Measurements from ENCODE around the gene REL.
"Not testable (repeated sequence)": the region's sequence is repeated elsewhere in the genome, so short reads cannot be mapped to it uniquely, and the experiment has no call there.

Gene REL

GRCh38 chr2:60906395-60906794, 25.0 kb downstream of the REL start:
- Mint-ChIP-seq H3K4me3 (no peak overlapping the region), H3K9me3 (no peaks in the 10 kb centered on the region), H3K27ac (peak overlapping the region; percentile 43), H3K36me3 (peaks cover 25% of the 10 kb centered on the region), H3K27me3 (no peaks in the 10 kb centered on the region), H3K4me1 (peaks cover 11% of the 10 kb centered on the region)
- DNase-seq (ENCODE audit: low spot score in 2 of 2) (no peak), ATAC-seq (ENCODE audit: low read depth) (peak; percentile 20)

- no peak overlapping the region for H3K27ac Mint-ChIP-seq
- peaks cover 25% of the 10 kb centered on the region for H3K36me3 Mint-ChIP-seq
- no peaks in the 10 kb centered on the region for H3K9me3 Mint-ChIP-seq
- H3K27me3 Mint-ChIP-seq = no peaks in the 10 kb centered on the region
- ATAC-seq (ENCODE audit: low read depth) (no peak), DNase-seq (ENCODE audit: low spot score in 2 of 2) (no peak)
- H3K4me3 Mint-ChIP-seq = no peak overlapping the region
- H3K4me1 Mint-ChIP-seq = peaks cover 11% of the 10 kb centered on the region
Measured at GRCh38 chr2:60907329-60907728, 26.0 kb downstream of the REL start.

DNA sequence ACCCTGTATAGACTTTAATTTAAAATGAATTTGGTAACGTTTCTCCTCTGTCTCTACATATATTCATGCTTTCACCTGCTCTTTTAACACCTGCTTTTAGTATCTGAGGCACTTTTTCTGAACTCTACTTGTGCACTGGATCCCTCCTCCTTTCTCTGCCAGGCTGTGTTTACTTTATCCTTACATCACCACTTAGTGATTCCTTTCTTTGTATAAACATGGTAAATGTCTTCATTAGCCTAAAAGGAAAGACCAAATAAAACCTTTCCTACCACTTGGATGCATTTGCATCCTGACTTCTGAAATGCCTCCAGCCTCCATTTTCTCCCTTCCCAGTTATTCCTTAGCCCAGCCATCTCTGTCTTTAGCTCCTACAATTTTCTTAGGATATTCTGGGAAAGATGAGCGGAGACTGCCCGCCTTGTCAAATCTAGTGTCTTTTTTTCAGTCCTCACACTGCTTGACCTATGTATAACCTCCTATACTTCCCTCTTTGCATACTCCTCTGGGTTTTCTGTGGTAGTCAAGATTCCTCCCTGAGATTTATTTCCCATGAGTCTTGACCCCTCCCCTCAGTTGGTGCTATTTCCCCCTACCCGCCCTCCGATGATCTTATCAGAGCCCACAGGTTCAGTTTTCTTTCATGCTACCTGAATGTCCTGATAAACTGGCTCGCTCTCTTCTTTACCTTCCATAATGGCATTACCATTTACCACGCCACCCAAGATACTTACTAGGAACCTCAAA, 44.8 kb downstream of the REL start:
- H3K4me3 Mint-ChIP-seq = no peak overlapping the region
- peaks cover 24% of the 10 kb centered on the region for H3K4me1 Mint-ChIP-seq
- no peaks in the 10 kb centered on the region for H3K9me3 Mint-ChIP-seq
- DNase-seq (ENCODE audit: low spot score in 2 of 2) (no peak), ATAC-seq (ENCODE audit: low read depth) (no peak)
- peak overlapping the region; percentile 56 for H3K27ac Mint-ChIP-seq
- H3K27me3 Mint-ChIP-seq = no peaks in the 10 kb centered on the region
- peaks cover 38% of the 10 kb centered on the region for H3K36me3 Mint-ChIP-seq

DNA sequence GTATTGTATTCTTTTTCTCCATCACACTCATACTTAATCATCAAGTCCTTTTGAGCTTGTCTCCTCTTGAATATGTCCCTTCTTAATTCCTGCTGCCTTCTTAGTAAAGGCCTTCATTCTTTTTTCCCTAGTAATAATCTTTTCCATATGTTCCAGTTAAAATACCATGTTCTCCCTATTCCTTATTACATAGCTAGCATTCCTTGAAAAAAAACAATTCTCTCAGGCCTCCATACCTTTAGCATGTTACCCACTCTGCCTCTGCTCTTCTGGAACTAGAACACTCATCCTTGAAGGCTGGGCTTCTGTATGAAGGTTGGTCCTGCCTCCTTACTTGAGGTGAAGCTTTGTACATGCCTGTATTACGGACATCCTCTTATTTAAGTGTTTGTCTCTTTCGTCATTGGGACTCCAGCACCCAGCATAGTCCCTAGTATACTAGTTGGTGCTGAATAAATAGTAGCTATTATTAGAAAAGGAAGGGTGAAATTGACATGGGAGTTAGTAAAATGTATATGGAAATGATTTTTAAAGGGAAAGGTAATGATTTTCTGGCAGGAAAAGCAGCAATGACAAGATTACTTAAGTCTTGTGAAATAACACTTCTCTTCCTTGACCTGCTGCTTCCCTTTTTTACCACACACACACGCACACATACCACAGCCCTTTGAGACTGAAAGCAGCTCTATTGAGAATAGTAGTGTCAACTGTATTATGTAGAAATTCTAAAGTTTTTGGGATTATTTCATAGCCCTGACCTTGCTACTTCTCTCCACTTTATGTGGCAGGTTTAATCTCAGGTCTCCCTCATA, 45.6 kb downstream of the REL start:
- peak; percentile 87 for ATAC-seq (ENCODE audit: low read depth)
- H3K4me3 Mint-ChIP-seq = no peak overlapping the region

DNA sequence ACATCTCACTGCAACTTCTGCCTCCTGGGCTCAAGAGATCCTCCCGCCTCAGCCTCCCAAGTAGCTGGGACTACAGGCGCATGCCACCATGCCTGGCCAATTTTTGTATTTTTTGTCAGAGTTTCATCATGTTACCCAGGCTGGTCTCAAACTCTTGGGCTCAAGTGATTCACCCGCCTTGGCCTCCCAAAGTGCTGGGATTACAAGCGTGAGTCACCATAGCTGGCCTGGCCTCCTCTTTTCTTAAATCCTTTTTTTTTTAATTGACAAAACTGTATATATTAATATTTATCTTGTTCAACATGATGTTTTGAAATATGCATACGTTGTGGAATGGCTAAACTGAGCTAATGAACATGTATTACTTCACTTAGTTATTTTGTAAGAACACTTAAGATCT, 50.7 kb downstream of the REL start:
- not testable (repeated sequence) for ATAC-seq (ENCODE audit: low read depth); H3K4me3 Mint-ChIP-seq; H3K9me3 Mint-ChIP-seq; DNase-seq (ENCODE audit: low spot score in 2 of 2); H3K27me3 Mint-ChIP-seq
- Mint-ChIP-seq H3K27ac (peak overlapping the region; percentile 62), H3K4me1 (peaks cover 32% of the 10 kb centered on the region), H3K36me3 (peaks cover 41% of the 10 kb centered on the region)

More for the DNA sequence above, 45.6 kb downstream of the REL start:
- no peak for DNase-seq (ENCODE audit: low spot score in 2 of 2)
- Mint-ChIP-seq H3K27ac (peak overlapping the region; percentile 56), H3K4me1 (peaks cover 24% of the 10 kb centered on the region), H3K9me3 (peaks cover 2% of the 10 kb centered on the region), H3K27me3 (no peaks in the 10 kb centered on the region), H3K36me3 (peaks cover 39% of the 10 kb centered on the region)

DNA sequence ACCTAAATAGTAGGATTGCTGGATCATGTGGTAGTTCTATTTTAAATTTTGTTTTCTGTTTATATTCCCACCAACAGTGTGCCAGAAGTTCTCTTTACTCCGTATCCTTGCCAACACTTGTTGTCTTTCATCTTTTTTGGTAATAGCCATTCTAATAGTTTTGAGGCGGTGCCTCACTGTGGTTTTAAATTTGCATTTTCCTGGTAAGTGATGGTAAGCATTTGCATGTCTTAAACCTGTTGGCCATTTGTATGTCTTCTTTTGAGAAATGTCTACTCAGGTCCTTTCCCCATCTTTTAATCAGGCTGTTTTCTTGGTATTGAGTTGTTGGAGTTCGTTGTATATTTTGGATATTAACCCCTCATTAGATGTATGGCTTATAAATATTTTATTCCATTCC, 51.6 kb downstream of the REL start:
- Mint-ChIP-seq H3K9me3 (peaks cover 7% of the 10 kb centered on the region), H3K4me1 (peaks cover 35% of the 10 kb centered on the region), H3K27me3 (no peaks in the 10 kb centered on the region), H3K4me3 (no peak overlapping the region), H3K27ac (peak overlapping the region; percentile 42), H3K36me3 (peaks cover 39% of the 10 kb centered on the region)
- ATAC-seq (ENCODE audit: low read depth) (peak; percentile 62), DNase-seq (ENCODE audit: low spot score in 2 of 2) (no peak)

- Mint-ChIP-seq H3K27ac (peak overlapping the region; percentile 70), H3K36me3 (peaks cover 48% of the 10 kb centered on the region), H3K9me3 (peaks cover 7% of the 10 kb centered on the region), H3K4me1 (peaks cover 36% of the 10 kb centered on the region), H3K4me3 (no peak overlapping the region), H3K27me3 (no peaks in the 10 kb centered on the region)
- ATAC-seq (ENCODE audit: low read depth) = no peak
- DNase-seq (ENCODE audit: low spot score in 2 of 2) = no peak
Measured at GRCh38 chr2:60934165-60934722, 52.9 kb downstream of the REL start.

DNA sequence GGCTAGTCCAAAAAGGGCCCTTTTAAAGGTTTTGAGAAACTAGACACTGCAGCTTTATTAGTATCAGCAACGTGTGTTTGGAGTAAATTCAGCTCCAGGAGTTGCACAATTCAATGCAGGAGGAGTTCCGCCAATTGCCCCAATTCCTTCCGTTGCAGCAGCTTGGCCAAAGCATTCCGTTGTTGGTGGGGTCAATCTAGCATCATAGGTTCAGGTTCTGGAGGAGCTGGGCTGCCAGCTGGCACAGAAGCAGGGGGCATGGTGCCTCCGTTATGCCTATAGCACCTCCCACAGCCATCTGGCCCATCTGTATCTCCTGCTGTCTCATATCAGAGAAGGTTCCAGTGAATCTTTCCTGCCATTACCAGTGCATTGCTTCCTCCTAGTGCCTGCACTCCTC, 55.4 kb downstream of the REL start:
- Mint-ChIP-seq H3K4me1 (peaks cover 36% of the 10 kb centered on the region), H3K9me3 (peaks cover 6% of the 10 kb centered on the region), H3K36me3 (peaks cover 49% of the 10 kb centered on the region), H3K27ac (peak overlapping the region; percentile 45), H3K27me3 (no peaks in the 10 kb centered on the region), H3K4me3 (no peak overlapping the region)
- ATAC-seq (ENCODE audit: low read depth) (no peak), DNase-seq (ENCODE audit: low spot score in 2 of 2) (no peak)

- peaks cover 36% of the 10 kb centered on the region for H3K36me3 Mint-ChIP-seq
- peak overlapping the region; percentile 45 for H3K27ac Mint-ChIP-seq
- H3K9me3 Mint-ChIP-seq = no peaks in the 10 kb centered on the region
- H3K4me1 Mint-ChIP-seq = peaks cover 28% of the 10 kb centered on the region
- no peaks in the 10 kb centered on the region for H3K27me3 Mint-ChIP-seq
- H3K4me3 Mint-ChIP-seq = no peak overlapping the region
- DNase-seq (ENCODE audit: low spot score in 2 of 2) (no peak), ATAC-seq (ENCODE audit: low read depth) (no peak)
Measured at GRCh38 chr2:60938301-60938700, 56.9 kb downstream of the REL start.

GRCh38 chr2:60939622-60940021, 58.2 kb downstream of the REL start:
- H3K27me3 Mint-ChIP-seq = no peaks in the 10 kb centered on the region
- peaks cover 32% of the 10 kb centered on the region for H3K36me3 Mint-ChIP-seq
- no peak overlapping the region for H3K4me3 Mint-ChIP-seq
- H3K27ac Mint-ChIP-seq = peak overlapping the region; percentile 33
- no peaks in the 10 kb centered on the region for H3K9me3 Mint-ChIP-seq
- ATAC-seq (ENCODE audit: low read depth) (no peak), DNase-seq (ENCODE audit: low spot score in 2 of 2) (no peak)
- peaks cover 18% of the 10 kb centered on the region for H3K4me1 Mint-ChIP-seq

DNA sequence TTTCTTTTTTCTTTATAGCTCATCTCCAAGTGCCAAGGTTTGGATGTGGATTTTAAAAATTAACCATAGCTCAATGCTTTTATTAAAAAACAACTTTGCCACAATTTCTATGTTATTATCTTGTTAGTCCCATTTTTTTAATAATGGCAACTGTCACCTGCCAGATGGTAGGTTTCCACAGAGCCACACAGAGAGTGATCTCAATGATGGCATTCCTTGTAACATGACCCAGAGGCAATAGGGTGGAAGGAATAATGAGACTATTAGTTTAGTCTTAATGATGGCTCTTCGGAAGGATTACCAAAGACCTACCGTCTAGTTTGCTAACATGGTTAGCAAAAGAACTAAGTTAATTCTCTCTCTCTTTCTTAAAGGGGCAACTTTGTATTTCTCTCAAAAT, 64.0 kb downstream of the REL start:
- Mint-ChIP-seq H3K4me3 (no peak overlapping the region), H3K4me1 (no peaks in the 10 kb centered on the region), H3K36me3 (peaks cover 7% of the 10 kb centered on the region), H3K27me3 (no peaks in the 10 kb centered on the region), H3K27ac (no peak overlapping the region), H3K9me3 (no peaks in the 10 kb centered on the region)
- ATAC-seq (ENCODE audit: low read depth) (no peak), DNase-seq (ENCODE audit: low spot score in 2 of 2) (no peak)

- H3K36me3 Mint-ChIP-seq = peaks cover 9% of the 10 kb centered on the region
- no peaks in the 10 kb centered on the region for H3K9me3 Mint-ChIP-seq
- H3K4me3 Mint-ChIP-seq = no peak overlapping the region
- H3K27ac Mint-ChIP-seq = no peak overlapping the region
- DNase-seq (ENCODE audit: low spot score in 2 of 2) = no peak
- no peaks in the 10 kb centered on the region for H3K27me3 Mint-ChIP-seq
- H3K4me1 Mint-ChIP-seq = no peaks in the 10 kb centered on the region
- no peak for ATAC-seq (ENCODE audit: low read depth)
Measured at GRCh38 chr2:60947056-60947455, 65.7 kb downstream of the REL start.

DNA sequence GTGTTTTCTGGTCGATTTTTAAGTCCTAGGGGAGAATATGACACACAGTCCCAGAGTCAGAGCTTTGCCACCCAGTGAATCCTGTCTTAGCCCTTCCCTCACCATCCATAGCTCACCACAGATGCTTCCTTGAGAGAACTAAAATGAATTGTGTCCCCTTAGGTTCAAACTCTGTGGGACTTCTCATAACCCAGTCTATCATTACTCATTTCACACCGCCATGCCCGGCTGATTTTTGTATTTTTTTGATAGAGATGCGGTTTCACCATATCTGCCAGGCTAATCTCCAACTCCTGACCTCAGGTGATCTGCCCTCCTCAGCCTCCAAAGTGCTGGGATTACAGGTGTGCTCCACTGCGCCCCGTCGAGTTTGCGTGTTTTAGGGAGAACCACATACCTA, 66.8 kb downstream of the REL start:
- peaks cover 10% of the 10 kb centered on the region for H3K36me3 Mint-ChIP-seq
- H3K27me3 Mint-ChIP-seq = no peaks in the 10 kb centered on the region
- ATAC-seq (ENCODE audit: low read depth) (peak; percentile 22), DNase-seq (ENCODE audit: low spot score in 2 of 2) (no peak)
- H3K4me3 Mint-ChIP-seq = no peak overlapping the region
- H3K9me3 Mint-ChIP-seq = no peaks in the 10 kb centered on the region
- H3K27ac Mint-ChIP-seq = no peak overlapping the region
- H3K4me1 Mint-ChIP-seq = no peaks in the 10 kb centered on the region

DNA sequence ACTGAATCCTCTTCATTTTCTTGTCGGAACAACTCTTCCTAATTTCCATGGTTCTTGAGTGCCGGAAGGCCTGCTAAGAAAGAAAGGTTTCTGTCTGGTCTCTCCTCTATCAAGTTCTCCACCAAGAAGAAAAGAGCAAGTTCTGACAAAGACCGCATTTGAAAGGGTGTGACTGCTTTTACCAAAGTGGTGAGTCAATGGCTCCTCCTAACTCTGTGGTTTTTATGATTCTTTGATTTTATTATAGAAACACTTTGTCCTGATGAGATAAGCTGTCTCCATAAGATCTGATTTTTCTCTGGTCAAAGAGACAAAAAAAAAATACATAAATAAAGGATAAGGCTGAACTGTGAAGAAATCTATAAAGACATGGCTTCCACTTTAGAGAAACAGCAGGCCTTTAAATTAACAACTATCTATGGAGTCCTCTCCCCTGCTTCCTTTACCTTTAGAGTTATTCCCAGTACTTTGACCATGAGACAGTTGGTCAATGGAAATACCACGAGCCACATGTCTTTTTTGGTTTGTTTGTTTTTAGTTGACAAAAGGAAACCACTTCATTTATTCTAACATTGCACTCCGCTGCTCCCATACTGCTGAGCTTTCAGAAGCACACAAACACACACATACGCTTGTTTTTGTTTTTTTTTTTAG, 67.7 kb downstream of the REL start:
- Mint-ChIP-seq H3K36me3 (peaks cover 18% of the 10 kb centered on the region), H3K9me3 (no peaks in the 10 kb centered on the region), H3K4me1 (no peaks in the 10 kb centered on the region), H3K27me3 (no peaks in the 10 kb centered on the region), H3K27ac (no peak overlapping the region), H3K4me3 (no peak overlapping the region)
- no peak for DNase-seq (ENCODE audit: low spot score in 2 of 2)
- no peak for ATAC-seq (ENCODE audit: low read depth)
